HG03060 (cell line): Measurements from ENCODE around the gene CCT7.
A peak's percentile ranks its signal among the peaks of the same experiment; 100 is the strongest.

Experiments used
- ATAC-seq: cut with Tn5 transposase; IDR thresholded peaks from one replicate; pipeline ENCODE4 v1.9.1; 2021; ENCODE audit warnings: low read depth, moderate number of reproducible peaks; ENCODE audit not compliant: unreplicated experiment

CCT7 gene

DNA sequence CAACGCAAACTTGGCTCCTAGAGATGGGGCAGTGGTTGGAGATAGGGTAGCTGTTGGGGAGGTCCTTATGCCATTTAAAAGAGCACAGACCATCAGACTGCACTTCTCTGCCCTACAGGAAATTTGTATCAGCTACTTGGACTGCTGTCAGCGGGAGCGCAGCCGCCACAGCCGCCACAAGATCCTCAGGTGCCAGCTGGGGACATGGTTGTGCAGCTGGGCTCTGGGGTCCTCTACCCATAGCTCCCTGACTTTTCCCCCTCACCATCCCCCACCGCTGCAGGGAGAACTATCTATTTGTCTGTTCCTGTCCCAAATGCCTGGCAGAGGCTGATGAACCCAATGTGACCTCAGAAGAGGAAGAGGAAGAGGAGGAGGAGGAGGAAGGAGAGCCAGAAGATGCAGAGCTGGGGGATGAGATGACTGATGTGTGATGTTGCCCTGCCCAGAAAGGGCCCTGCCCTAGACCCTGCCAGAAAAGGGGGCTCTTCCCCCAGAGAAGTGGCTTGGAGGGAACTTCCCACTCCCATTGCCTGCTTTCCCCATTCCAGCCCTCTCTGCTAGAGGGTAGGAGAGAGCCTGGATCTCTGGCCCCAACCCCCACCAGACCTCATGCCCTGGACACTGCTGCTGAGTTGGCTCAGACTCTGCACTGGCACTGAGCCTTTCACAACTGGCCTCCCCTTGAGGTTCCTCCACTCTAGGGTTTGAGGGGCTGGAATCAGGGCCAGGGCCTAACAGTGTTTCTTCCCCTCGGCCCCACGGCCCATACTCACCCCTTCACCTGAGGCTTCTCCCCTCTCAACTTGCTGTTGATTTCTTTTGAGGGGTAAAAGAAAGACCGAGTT is 8.4 kb upstream of the CCT7 start:
- ATAC-seq, result no peak

- ATAC-seq, result no peak
Observed at GRCh38 chr2:73227086-73227485, 7.0 kb upstream of the CCT7 start.

- ATAC-seq, result no peak
Observed at GRCh38 chr2:73228631-73229030, 5.5 kb upstream of the CCT7 start.

- no peak for ATAC-seq
Observed at GRCh38 chr2:73232403-73233153, 1.5 kb upstream of the CCT7 start.

DNA sequence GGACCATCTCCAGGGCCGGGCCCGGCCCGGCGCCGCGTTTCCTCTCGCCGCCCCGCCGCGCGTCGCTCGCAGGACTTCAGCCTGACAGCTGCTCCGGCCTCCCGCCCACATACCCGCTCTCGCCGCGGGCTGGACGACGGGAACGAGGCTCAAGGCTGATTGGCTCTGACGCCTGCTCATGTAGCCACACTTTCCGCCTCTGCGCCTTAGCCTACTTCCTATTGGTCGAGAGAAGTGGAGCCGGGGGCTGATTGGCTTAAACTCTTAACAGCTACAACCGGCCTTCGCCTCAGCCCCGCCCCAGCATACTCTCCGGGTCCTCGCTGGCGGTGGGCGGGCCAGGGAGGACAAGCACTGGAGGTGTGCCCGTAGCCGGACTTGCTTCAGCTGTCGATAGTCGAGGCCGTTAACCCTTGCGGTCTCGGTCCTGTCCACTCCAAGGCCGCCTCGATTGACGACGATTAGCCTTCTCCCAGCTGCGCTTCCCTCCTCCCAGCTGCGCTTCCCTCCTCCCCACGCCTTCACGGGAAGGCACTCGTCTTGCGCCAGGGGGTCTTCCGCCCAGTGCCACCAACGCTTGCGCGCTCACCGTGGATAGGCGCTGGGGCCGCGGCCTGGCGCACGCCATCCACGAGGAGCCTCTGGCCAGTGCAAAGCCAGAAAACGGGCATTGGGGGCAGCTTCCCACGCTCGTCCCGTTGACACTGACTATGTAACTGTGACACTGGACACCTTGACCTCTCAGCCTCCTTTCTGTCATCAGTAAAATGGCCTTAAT is 765 bp upstream of the CCT7 start, which contains the start of gene PRADC1:
TSS of gene PRADC1 (minus strand) at position 86 of the 778 bp plus-strand sequence. CDS start at position 7, 79 bp downstream.
- ATAC-seq, result peak; percentile 95

DNA sequence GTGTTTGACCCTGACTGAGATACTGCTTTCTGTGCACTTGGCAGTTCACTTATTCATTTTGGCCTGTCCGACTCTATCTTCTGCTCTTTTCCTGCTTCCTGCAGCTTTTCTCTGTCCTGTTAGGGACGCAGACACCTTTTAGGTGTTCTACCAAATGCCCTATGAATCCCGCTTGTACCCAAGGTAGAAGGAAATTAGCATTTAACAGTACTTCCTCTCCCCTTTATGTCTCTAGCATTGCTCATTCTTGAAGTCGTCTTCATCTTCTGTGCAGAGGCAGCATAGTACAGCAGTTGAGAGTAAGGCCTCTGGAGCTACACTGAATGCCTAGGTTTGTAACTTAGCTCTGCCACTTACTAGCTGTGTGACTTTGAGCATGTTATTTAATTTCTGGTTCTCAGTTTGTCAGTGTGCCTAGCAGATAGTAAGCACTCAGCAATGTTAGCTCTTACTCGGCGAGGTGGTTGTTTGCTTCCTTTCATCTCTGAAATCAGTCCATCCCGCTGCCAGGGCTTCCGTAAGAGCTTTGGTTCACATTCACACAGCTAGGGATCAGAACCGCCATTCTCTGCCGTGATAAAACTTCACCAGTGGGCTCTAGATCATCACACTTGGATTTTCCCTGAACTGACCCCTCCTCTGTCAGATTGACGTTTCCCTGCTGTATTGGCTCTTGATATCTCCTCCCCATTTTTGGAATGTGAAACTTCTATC is 1.4 kb downstream of the CCT7 start:
- ATAC-seq, result no peak

GRCh38 chr2:73237168-73237567 is 3.1 kb downstream of the CCT7 start:
- ATAC-seq, result no peak

- no peak for ATAC-seq
Observed at GRCh38 chr2:73238149-73238548, 4.0 kb downstream of the CCT7 start.

DNA sequence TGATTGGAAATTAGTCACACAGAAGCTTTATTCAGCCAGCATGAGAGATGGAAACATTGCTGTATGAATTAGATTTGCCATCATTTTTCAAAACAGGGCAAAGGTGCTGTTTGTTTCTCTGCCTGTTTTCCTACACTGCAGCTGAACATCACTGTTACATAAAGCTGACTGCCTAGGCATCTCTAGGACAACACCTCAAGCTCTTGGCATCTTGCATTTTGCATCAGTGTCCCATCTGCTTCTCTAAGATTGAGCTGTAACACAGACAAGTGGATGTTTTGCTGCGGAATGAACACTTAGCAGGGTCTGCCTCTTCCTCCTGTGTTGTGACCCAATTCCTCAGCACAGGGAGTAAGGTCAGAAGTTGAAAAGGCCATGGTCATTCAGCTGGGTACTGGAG is 4.9 kb downstream of the CCT7 start:
- ATAC-seq, result no peak

DNA sequence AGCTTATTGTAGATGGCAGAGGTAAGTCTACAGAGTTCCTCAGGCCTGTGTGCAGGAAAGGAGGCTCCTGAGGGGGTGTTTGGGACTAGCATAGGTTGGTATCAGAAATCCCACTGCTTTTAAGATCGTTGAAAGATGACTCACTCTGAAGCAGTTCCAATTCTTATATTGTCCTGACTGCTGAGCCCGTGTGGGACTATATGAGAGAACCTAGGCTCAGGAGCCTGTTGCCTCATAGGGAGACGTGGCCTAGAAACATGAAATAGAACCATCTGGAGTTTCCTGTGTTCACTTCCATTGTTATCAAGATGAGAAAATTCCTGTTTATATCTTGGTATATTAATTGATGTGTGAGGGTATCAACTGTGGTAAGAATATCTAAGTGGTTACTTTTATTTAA is 5.7 kb downstream of the CCT7 start:
- no peak for ATAC-seq

DNA sequence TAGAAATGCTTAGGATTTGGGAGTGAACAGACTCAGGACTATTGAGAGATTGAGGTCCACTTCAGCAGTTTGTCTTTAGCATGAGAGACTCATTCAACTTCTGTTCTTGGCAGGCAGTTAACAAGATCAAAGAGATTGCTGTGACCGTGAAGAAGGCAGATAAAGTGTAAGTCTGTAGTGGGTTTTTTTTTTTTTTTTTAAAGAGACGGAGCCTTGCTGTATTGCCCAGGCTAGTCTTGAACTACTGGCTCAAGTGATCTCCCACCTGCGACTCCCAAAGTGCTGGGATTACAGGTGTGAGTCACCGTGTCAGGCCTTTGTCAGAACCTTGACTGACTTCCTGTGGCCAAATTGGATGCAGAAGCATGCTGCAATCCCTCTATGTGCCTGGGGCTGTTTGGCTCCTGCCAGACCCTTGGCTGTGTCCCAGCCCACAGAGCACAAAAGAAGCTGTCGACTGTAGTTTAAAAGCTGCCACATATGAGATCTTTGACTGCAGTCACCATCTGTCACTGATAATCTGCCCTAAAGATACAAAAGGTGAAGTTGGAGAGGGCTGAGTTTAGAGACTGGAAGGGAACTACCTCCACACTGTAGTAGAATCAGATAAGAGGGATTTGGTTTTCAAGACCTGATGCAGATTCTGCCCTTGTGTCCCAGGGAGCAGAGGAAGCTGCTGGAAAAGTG is 9.9 kb downstream of the CCT7 start:
- no peak for ATAC-seq

DNA sequence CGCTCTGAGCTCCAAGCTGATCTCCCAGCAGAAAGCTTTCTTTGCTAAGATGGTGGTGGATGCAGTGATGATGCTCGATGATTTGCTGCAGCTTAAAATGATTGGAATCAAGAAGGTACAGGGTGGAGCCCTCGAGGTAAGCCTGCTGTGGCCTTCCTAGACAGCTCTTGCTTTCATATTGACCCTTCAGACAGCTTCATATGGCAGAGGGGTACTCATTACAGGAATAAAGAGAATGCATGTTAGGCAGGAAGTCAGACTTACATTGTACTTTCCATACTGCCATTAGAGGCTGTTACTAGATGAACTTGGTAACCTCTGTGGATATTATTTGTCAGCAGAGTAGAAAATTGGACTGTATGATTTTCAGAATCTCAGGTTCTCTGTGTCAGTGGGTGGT is 10.5 kb downstream of the CCT7 start:
- ATAC-seq, result no peak

- ATAC-seq, result no peak
Observed at GRCh38 chr2:73246850-73247249, 12.7 kb downstream of the CCT7 start.

DNA sequence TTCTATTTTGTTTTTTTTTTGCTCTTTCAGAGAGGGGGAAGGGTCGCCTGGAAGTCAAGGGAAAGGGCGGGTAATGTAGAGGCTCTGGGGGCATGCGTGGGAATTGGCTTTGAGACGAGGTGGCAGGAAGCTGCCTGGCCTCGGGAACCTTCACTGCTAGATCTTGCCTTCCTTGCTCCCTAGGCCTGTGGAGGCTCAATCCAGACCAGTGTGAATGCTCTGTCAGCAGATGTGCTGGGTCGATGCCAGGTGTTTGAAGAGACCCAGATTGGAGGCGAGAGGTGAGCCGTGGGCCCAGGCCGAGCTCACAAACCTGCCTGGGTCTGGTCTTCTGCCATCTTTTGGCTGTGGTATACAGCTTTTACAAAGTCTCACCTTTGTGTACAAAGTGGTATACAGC is 15.5 kb downstream of the CCT7 start:
- no peak for ATAC-seq

DNA sequence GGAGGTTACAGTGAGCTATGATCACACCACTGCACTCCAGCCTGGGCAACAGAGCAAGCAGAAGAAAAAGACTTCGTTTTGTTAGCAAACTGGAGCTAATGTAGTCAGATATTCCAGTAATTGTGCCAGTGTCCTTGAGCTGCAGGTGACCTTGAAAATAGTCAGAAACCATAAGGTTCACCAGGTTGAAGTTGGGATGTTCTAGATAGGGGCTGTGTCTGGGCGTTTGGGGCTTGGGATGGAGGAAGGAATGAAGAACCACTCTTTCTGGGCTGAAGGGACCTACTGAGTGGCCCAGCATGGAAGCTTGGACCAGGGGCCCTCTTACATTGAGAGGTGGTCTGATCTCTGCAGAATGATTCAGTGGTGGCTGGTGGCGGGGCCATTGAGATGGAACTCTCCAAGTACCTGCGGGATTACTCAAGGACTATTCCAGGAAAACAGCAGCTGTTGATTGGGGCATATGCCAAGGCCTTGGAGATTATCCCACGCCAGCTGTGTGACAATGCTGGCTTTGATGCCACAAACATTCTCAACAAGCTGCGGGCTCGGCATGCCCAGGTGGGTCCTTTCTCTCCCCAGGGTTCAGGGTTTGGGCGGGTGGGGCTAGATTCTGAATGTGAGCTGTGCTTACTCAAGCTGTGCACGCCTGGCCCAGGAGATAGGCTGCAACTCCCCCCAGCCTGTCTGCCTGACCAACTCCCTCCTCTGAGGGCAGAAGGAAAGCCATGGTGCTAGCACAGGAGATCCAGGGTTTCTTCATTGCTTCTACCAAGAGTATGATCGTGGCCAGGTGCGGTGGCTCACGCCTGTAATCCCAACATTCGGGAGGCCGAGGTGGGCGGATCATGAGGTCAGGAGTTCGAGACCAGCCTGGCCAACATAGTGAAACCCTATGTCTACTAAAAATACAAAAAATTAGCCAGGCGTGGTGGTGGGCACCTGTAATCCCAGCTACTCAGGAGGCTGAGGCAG is 17.1 kb downstream of the CCT7 start:
- no peak for ATAC-seq

GRCh38 chr2:73252238-73253027 is 18.3 kb downstream of the CCT7 start:
- no peak for ATAC-seq

- ATAC-seq, result no peak
Observed at GRCh38 chr2:73253400-73253799, 19.3 kb downstream of the CCT7 start.

DNA sequence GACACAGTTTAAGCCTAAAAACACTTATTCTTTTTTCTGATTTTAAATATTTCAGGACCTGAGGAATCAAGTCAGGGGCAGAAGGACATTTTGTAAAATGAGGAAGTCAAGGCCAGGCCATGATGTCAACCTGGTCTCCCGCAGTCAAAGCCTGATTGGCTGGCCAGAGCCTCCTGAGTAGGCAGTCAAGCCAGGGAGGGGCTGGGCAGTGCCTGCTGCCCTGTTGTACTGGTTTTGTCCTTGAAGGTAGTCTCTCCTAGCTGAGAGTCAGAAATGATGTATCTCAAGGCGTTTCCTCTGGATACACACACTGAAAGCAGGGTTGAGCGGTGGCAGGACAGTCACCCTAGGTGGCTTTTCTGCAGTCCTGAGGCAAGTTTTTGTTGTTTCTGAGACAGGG is 19.8 kb downstream of the CCT7 start:
- ATAC-seq, result no peak
